HEK293 (cell line): ENCODE results near the gene ACAP1.
"Not testable (repeated sequence)": the region's sequence is repeated elsewhere in the genome, so short reads cannot be mapped to it uniquely, and the experiment has no call there.

ENCODE experiments used
- CTCF ChIA-PET: fragments of 350-600 bp; formaldehyde crosslinking; extraction: SDS; loops from one replicate; lab custom pipeline; 2021; ENCODE audit warnings: antibody characterized with exemption; lab: Yijun Ruan, JAX
- POLR2A ChIA-PET: fragments of 300-600 bp; formaldehyde crosslinking; extraction: SDS; loops from one replicate; lab custom pipeline; 2020; ENCODE audit warnings: antibody characterized with exemption, inconsistent platforms; lab: Yijun Ruan, JAX
- H3K27ac ChIP-seq: fragments of 200-500 bp; sonication (Bioruptor generic); 2 replicates; pipeline ENCODE4 v1.5.1; 2014; ENCODE audit warnings: low read depth, low read length, control low read depth, inconsistent platforms; ENCODE audit errors: extremely low read depth
- H3K36me3 ChIP-seq, 2 experiments: fragments of 200-500 bp in 1 of 2; sonication (Bioruptor generic) in 1 of 2; 1 replicate in 1 of 2; 2 replicates in 1 of 2; pipeline ENCODE4 v1.5.1; 2014 to 2017; ENCODE audit warnings: inconsistent platforms in 2 of 2, low read length in 2 of 2; ENCODE audit not compliant: control insufficient read depth in 2 of 2, insufficient read depth in 1 of 2
- H3K4me1 ChIP-seq: fragments of 200-500 bp; sonication (Bioruptor generic); 2 replicates; pipeline ENCODE4 v1.5.1; 2014; ENCODE audit warnings: mild to moderate bottlenecking, low read length, inconsistent platforms; ENCODE audit not compliant: control insufficient read depth, insufficient read depth
- H3K4me3 ChIP-seq: 2 replicates; pipeline ENCODE4 v1.5.1; 2011; ENCODE audit warnings: low read depth, mild to moderate bottlenecking, control low read depth, low read length, moderate library complexity
- H3K9me3 ChIP-seq: fragments of 200-500 bp; sonication (Bioruptor generic); 2 replicates; pipeline ENCODE4 v1.5.1; 2014; ENCODE audit warnings: low read depth, low read length, inconsistent platforms; ENCODE audit not compliant: control insufficient read depth, insufficient read depth
- GLIS1 ChIP-seq: fragments of 450-650 bp; formaldehyde crosslinking; IDR thresholded peaks from 2 replicates; pipeline ENCODE4 v1.5.1; 2016; ENCODE audit warnings: missing biosample characterization, missing genetic modification characterization
- HOXD13 ChIP-seq: sonication (generic); formaldehyde crosslinking; IDR thresholded peaks from 2 replicates; pipeline ENCODE4 v1.8.0; 2022; ENCODE audit warnings: missing genetic modification reagents, borderline replicate concordance
- KLF9 ChIP-seq: fragments of 450-650 bp; formaldehyde crosslinking; IDR thresholded peaks from 2 replicates; pipeline ENCODE4 v1.5.1; 2016; ENCODE audit warnings: missing biosample characterization, missing genetic modification characterization, low read depth
- SCRT1 ChIP-seq: fragments of 450-650 bp; formaldehyde crosslinking; IDR thresholded peaks from 2 replicates; pipeline ENCODE4 v1.5.1; 2016; ENCODE audit warnings: missing biosample characterization, missing genetic modification characterization, borderline replicate concordance
- ZBTB8A ChIP-seq: fragments of 450-650 bp; formaldehyde crosslinking; IDR thresholded peaks from 2 replicates; pipeline ENCODE4 v1.5.1; 2016; ENCODE audit warnings: missing biosample characterization, missing genetic modification characterization
- ZFHX2 ChIP-seq: fragments of 450-650 bp; formaldehyde crosslinking; conservative IDR thresholded peaks from 2 replicates; pipeline ENCODE4 v1.5.1; 2016; ENCODE audit warnings: missing biosample characterization, missing genetic modification characterization
- ZNF2 ChIP-seq: fragments of 450-650 bp; formaldehyde crosslinking; IDR thresholded peaks from 2 replicates; pipeline ENCODE4 v1.5.1; 2016; ENCODE audit warnings: missing biosample characterization, missing genetic modification characterization
- ZNF23 ChIP-seq: fragments of 450-650 bp; formaldehyde crosslinking; IDR thresholded peaks from 2 replicates; pipeline ENCODE4 v1.5.1; 2016; ENCODE audit warnings: missing biosample characterization, missing genetic modification characterization, borderline replicate concordance
- ZNF24 ChIP-seq: fragments of 450-650 bp; formaldehyde crosslinking; IDR thresholded peaks from 2 replicates; pipeline ENCODE4 v1.5.1; 2016; ENCODE audit warnings: missing biosample characterization, missing genetic modification characterization
- ZNF292 ChIP-seq: fragments of 450-650 bp; formaldehyde crosslinking; IDR thresholded peaks from 2 replicates; pipeline ENCODE4 v1.5.1; 2016; ENCODE audit warnings: low read depth, missing biosample characterization, missing genetic modification characterization, borderline replicate concordance
- ZNF423 ChIP-seq: fragments of 450-650 bp; formaldehyde crosslinking; IDR thresholded peaks from 2 replicates; pipeline ENCODE4 v1.5.1; 2016; ENCODE audit warnings: missing biosample characterization, missing genetic modification characterization
- ZNF544 ChIP-seq: fragments of 450-650 bp; formaldehyde crosslinking; IDR thresholded peaks from 2 replicates; pipeline ENCODE4 v1.5.0; 2017; ENCODE audit warnings: missing biosample characterization, missing genetic modification characterization
- ZNF555 ChIP-seq: fragments of 450-650 bp; formaldehyde crosslinking; conservative IDR thresholded peaks from 2 replicates; pipeline ENCODE4 v1.5.1; 2017; ENCODE audit warnings: missing biosample characterization, mild to moderate bottlenecking, missing genetic modification characterization, inconsistent platforms
- ZNF571 ChIP-seq: fragments of 450-650 bp; formaldehyde crosslinking; IDR thresholded peaks from 2 replicates; pipeline ENCODE4 v1.5.0; 2017; ENCODE audit warnings: missing biosample characterization, missing genetic modification characterization
- ZNF843 ChIP-seq: fragments of 450-650 bp; formaldehyde crosslinking; IDR thresholded peaks from 2 replicates; pipeline ENCODE4 v1.5.1; 2016; ENCODE audit warnings: missing biosample characterization, missing genetic modification characterization
- TF ChIP-seq, protein P1 (sequence below): fragments of 450-650 bp; formaldehyde crosslinking; conservative IDR thresholded peaks from 2 replicates; pipeline ENCODE4 v1.5.1; 2016; ENCODE audit warnings: low read depth, missing biosample characterization, missing genetic modification characterization

The ACAP1 gene

DNA sequence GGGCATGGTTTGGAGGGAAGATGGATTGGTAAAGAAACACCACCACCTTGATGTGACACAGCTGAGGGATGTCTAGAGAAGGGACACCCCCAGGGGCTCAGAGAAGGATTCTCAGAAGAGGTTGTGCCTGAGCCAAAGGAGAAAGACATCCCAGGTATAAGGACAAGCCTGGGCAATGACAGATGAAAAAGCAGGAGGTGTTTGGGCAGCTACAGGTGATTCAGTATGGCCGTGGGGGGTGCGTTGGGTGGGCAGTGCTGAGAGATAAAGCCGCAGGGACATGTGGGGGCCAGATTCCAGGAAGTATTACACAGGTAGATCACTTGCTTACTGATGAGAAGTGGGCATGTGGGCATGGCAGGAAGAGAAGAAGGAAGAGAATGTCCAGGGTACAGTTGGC lies 25.6 kb downstream of the ACAP1 start (continued):
- peak; percentile 14; the same call in 1 of the 2 replicates for TF ChIP-seq GLIS1 (tag by site-specific recombination)

DNA sequence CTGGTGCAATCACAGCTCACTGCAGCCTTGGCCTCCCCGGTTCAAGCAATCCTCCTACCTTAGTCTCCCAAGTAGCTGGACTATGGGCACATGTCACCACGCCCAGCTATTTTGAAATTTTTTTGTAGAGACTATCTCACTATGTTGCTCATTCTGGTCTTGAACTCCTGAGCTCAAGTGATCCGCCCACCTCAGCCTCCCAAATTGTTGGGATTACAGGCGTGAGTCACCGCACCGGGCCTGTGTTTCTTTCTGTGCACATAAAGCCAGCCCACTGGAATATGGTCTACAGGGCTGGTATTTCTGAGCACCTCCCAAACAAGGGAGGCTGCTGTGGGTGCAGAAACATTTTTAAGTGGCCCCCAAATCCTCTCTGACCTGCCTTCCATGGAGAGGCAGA lies 27.0 kb downstream of the ACAP1 start:
- ChIA-PET POLR2A (interaction anchor here (0.6 to 0.9 kb wide), 5 partner anchors 13 to 759 kb away, joined by 3 to 4 read pairs (median 3); no protein-coding TSS in a partner anchor), CTCF (interaction anchor here (1.2 kb wide), 1 partner anchor 197 kb away, joined by 6 read pairs; no protein-coding TSS in a partner anchor)
- Histone ChIP-seq H3K4me3 (no peak overlapping the region), H3K27ac (no peak overlapping the region), H3K36me3 (no peaks in the 10 kb centered on the region), H3K4me1 (no peaks in the 10 kb centered on the region), H3K9me3 (no peaks in the 10 kb centered on the region)
- TF ChIP-seq ZFHX2 (tag by site-specific recombination) (peak; percentile 43; the same call in 1 of the 2 replicates), ZNF2 (no peak), ZNF292 (tag by site-specific recombination) (no peak)

DNA sequence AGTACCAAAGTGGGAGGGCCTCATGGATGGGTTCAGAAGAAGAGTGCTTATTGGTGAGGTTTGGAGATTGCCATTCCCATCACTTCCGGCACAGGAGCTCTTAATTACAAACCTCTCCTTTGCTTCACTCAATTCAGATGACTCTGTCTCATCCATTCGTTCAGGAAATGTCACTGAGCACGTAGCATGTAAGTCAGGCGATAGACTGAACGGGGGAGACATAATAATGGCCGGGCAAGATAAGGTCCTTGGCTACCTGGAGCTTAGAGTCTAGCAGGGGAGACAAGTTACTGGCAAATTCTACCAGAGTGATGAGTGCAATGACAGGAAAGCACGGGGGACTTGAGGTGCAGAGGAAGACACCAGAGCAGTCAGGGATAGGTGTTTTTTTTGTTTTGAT lies 29.6 kb downstream of the ACAP1 start:
- H3K27ac ChIP-seq, H3K4me3 ChIP-seq, H3K9me3 ChIP-seq, H3K36me3 ChIP-seq, POLR2A ChIA-PET, H3K4me1 ChIP-seq: not testable (repeated sequence)
- CTCF ChIA-PET, result interaction anchor here (0.6 to 2.6 kb wide), 2 partner anchors 10 to 104 kb away, joined by 7 to 13 read pairs; no protein-coding TSS in a partner anchor

DNA sequence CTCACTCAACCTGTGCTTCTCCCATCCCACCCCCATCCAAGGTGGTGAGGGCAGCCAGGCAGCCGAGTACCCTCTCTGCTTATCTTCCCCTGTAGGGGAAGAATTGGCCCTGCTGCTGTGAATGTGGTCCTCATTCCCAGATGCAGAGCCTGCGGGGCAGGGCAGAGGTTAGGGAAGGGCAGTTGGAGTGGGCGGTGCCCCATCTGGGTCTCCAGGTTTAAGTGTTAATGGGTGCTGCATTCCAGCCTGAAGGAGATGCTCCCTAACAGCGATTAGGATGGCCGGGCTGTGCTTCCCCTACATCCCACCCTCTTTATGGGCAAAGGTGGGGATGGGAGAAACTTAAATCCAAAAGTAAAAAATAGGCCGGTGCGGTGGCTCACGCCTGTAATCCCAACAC lies 30.8 kb downstream of the ACAP1 start:
- no peaks in the 10 kb centered on the region for H3K4me1 ChIP-seq
- H3K4me3 ChIP-seq, result no peak overlapping the region
- no peaks in the 10 kb centered on the region for H3K9me3 ChIP-seq
- H3K27ac ChIP-seq, result no peak overlapping the region
- ChIA-PET POLR2A (interaction anchor here (0.6 kb wide), 1 partner anchor 18 kb away, joined by 3 read pairs; no protein-coding TSS in a partner anchor), CTCF (interaction anchor here (0.7 to 2.6 kb wide), 3 partner anchors 11 to 37 kb away, joined by 3 to 13 read pairs (median 4); partner anchors contain the start of gene TMEM256)
- H3K36me3 ChIP-seq, result no peaks in the 10 kb centered on the region
- TF ChIP-seq ZNF555 (tag by site-specific recombination) (no peak), ZNF24 (tag by site-specific recombination) (no peak), ZBTB8A (tag by site-specific recombination) (no peak), ZNF23 (no peak), SCRT1 (tag by site-specific recombination) (no peak), ZNF571 (tag by site-specific recombination) (no peak), HOXD13 (CRISPR knock-in tag) (no peak), ZNF843 (tag by site-specific recombination) (no peak), KLF9 (tag by site-specific recombination) (no peak), ZNF423 (tag by site-specific recombination) (no peak), ZNF544 (tag by site-specific recombination) (no peak)
- TF ChIP-seq, protein P1, sequence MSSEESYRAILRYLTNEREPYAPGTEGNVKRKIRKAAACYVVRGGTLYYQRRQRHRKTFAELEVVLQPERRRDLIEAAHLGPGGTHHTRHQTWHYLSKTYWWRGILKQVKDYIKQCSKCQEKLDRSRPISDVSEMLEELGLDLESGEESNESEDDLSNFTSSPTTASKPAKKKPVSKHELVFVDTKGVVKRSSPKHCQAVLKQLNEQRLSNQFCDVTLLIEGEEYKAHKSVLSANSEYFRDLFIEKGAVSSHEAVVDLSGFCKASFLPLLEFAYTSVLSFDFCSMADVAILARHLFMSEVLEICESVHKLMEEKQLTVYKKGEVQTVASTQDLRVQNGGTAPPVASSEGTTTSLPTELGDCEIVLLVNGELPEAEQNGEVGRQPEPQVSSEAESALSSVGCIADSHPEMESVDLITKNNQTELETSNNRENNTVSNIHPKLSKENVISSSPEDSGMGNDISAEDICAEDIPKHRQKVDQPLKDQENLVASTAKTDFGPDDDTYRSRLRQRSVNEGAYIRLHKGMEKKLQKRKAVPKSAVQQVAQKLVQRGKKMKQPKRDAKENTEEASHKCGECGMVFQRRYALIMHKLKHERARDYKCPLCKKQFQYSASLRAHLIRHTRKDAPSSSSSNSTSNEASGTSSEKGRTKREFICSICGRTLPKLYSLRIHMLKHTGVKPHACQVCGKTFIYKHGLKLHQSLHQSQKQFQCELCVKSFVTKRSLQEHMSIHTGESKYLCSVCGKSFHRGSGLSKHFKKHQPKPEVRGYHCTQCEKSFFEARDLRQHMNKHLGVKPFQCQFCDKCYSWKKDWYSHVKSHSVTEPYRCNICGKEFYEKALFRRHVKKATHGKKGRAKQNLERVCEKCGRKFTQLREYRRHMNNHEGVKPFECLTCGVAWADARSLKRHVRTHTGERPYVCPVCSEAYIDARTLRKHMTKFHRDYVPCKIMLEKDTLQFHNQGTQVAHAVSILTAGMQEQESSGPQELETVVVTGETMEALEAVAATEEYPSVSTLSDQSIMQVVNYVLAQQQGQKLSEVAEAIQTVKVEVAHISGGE (tag by site-specific recombination), result no peak
